ENCODE data around the gene GPS2.

Gene GPS2

DNA sequence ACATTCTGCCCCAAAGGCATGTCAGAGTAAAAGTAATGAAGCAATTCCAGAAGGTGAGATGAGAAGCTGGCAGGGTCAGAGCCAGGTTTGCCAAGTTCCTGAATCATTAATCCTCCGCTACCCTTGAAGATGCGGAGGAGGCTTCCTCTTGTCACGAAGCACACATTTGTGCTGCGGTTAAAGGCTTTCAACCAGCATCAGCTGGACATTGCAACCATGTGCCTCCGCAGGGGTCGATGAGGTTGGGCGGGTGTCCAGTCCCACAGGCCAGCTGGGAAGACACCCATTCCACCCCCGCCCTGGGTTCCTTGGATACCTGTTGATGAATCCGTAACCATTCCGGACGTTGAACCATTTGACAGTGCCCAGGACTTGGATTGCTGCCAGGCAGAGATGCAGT is 22.0 kb downstream of the GPS2 start:
- no peak for DNase-seq (ENCODE audit: low read depth)

DNA sequence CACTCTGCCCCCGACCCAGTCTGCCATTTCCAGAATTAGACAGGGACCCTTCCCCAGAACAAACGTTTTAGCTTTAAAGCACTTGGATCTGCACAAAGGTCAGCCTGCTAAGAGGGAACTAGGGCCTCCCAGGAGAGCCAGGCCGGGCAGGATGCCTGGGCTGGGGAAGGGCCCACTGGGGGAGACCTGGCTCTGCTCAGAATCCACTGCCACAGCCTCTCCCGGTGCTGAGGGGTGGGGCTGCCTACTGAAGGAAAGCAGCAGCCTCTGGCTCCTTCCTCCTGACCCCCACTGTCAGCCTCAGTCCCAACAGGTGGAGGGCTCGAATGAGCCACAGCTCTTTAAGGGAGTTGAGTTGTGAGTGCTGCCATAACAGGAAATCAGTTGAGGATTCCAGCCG is 22.4 kb downstream of the GPS2 start:
- DNase-seq (ENCODE audit: low read depth) = no peak

DNA sequence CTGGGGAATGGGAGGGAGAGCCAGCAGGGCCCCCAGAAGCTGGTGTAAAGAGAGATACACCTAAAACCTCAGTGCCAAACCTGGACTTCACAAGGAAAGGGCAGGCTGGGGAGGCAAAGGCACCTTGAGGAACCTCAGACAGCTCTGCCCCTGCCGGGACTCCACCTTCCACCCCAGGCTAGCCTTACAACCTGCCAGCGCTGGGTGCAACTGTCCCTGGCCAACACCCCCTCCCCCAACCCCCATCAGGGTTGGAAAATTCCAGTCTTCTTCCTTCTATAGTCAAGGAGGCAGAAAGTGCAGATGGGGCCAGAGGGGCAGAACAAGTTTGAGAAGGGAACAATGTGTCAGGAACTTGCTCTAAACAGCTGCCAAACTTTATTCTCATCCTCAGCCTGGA is 23.0 kb downstream of the GPS2 start:
- DNase-seq (ENCODE audit: low read depth) = no peak

DNA sequence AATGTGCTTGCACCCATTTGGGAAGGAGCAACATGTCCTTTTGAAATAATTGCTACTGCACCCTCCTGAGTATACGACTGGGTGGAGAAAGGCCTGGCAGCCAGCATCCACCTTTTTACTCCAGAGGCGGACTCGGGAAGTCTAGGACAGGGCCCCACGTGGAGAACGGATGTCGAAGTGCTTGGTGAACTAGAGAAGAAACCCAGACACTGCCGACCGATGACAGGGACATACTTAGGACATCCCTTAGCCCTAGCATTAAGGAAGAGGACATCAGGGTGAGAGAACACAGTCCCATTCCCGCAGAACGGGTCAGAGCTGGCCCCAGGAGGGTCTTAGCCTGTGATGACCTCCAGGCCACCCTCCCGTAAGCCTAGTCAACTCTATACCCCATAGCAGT is 24.5 kb downstream of the GPS2 start:
- DNase-seq (ENCODE audit: low read depth) = no peak

DNA sequence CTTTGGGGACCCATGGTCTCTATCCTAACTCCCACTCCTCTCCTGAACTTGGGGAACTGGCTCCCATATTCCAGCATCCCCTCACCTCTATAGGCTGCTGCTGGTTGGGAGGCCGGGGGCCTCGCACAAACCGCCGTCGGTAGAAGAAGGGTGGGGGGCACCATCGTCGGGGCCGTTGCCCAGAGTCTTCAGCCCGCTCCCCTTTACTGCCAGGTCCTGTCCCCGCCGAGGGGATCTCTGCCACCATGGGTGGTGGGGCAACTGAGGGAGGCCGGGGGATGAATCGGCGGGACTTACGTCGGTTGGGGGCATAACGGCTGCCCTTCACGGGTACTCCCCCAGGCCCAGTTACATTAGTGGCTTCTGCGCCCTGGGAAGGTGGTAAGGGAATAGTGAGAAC is 25.0 kb downstream of the GPS2 start:
- no peak for DNase-seq (ENCODE audit: low read depth)

DNA sequence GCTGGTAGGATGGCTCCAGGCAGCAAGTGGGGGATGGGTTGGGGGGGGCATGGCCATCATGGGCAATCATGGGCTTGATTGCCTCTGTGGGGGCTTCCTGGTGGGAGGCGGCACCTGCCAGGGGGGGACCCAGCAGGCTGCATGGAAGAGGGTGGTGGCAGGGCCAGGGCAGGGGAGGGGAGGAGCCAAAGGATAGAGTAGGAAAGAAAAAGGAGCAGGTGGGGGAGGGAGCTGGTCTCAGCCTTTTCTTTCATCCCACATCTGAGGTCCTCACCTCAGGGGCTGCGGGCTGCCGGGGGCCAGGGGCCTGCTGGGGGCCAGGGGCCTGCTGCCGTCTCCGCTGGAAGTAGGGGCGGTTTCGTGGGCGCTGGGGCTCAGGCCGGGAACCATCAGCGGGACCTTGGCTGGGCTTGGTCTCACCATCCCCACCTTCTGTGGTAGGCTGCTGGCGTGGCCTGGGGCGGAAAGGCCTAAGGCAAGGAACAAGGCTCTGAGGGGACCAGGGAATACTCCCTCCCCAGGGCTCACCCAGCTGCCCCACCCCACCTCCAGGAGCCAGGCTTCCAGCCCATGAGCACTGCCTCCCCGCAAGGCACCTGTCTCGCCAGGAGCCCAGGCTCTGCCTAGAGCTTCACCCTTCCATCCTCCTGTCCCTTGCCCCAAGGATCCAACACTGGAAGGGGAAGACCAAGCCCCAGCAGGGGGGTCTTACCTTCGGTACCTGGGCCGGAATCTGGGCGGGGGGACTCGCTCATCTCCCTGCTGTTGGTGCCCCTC is 25.7 kb downstream of the GPS2 start:
- no peak for DNase-seq (ENCODE audit: low read depth)

DNA sequence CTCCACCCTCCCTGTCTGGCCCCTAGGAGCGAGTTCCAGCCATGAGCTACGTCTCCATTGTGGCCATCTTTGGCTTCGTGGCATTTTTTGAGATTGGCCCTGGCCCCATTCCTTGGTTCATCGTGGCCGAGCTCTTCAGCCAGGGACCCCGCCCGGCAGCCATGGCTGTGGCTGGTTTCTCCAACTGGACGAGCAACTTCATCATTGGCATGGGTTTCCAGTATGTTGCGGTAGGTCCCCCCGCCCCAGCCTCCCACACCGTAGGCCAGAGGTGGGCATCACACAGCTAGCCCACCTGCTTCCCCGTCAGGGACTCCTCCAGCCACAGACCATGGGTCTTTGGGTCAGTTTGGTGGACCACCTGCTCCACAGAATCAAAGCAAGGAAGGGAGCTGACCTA is 29.5 kb downstream of the GPS2 start:
- no peak for DNase-seq (ENCODE audit: low read depth)

DNA sequence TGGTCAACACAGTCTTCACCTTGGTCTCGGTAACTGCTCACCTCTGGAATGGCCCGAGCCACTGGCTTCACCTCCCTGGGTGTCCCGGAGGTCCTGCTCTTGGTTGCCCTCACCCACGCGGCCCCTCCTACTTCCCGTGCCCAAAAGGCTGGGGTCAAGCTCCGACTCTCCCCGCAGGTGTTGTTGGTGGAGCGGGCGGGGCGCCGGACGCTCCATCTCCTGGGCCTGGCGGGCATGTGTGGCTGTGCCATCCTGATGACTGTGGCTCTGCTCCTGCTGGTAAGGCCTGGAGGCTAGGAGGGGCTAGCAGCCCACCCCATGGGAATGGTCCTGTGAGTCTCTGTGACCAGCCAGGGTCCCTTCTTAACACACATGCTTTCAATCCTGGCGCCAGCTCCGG is 30.2 kb downstream of the GPS2 start:
- no peak for DNase-seq (ENCODE audit: low read depth)

DNA sequence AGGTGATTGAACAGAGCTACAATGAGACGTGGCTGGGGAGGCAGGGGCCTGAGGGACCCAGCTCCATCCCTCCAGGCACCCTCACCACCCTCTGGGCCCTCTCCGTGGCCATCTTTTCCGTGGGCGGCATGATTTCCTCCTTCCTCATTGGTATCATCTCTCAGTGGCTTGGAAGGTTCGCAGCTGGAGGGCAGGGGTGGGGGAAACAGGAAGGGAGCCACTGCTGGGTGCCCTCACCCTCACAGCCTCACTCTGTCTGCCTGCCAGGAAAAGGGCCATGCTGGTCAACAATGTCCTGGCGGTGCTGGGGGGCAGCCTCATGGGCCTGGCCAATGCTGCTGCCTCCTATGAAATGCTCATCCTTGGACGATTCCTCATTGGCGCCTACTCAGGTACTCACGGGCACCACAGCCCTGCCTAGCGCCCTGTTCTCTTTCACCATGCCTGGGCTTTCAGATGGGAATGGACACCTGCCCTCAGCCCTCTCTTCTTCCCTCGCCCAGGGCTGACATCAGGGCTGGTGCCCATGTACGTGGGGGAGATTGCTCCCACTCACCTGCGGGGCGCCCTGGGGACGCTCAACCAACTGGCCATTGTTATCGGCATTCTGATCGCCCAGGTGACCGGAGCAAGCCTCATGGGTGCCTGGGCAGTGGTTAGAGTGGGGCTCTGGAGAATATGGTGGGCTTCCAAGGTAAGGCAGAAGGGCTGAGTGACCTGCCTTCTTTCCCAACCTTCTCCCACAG is 31.5 kb downstream of the GPS2 start:
- DNase-seq (ENCODE audit: low read depth) = no peak

DNA sequence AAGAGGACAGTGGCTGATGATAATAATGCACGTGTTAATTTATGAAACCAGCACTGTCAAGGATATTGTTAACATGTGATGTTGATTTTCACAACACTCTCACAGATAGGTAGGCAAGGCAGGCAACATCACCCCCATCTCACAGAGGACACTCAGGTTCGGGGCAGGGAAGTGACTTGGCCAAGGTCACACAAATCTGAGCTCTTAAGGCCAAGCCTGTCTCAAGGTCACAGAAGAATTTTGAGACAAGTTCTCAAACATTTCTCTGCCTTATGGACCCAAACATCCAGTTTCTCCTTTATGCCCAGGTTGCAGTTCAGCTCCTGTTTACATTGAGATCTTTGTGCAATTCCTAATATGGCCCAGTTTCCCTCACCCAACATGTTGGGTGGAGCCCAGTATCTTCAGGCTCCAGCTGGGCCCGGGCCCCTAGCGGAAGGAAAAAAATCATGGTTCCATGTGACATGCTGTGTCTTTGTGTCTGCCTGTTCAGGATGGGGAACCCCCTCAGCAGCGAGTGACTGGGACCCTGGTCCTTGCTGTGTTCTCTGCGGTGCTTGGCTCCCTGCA is 32.3 kb downstream of the GPS2 start:
- no peak for DNase-seq (ENCODE audit: low read depth)

DNA sequence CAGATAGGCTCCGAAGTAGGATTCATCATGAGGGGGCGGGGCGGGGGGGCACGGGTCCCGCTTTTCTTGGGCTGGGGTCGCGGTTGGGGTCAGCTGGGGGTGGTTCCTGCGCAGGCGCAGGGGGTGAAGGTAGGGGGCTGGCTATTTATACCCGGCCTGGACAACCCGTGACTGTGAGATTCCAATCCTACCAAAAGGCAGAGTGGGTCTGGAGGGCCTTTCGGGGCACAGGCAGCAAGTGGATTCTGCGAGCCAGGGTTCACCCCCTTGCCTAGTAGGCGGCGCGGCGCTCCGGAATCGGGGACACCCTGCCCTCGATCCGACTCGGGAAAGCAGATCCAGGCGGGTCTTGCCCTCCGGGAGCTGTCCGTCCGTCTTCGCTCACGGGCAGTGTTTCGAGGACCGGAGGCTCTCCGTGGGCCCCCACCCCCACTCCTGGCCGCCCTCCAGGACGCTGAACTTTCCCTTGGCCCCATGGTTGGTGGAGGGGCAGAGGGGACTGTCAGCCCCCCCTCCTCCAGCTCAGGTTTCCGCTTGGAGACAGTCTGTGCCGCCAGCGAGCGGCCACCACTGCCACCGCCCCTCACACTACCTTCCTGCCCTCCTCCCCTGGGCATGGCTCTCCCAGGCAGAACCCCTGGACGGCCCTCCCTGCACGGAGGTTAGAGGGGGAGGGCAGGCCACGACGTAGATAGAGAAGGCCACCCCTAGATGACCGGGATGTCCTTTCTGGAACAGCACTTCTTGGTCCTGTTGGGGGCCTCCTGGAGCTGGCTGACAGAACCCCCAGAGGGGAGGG is 33.0 kb downstream of the GPS2 start:
- DNase-seq (ENCODE audit: low read depth) = no peak

DNA sequence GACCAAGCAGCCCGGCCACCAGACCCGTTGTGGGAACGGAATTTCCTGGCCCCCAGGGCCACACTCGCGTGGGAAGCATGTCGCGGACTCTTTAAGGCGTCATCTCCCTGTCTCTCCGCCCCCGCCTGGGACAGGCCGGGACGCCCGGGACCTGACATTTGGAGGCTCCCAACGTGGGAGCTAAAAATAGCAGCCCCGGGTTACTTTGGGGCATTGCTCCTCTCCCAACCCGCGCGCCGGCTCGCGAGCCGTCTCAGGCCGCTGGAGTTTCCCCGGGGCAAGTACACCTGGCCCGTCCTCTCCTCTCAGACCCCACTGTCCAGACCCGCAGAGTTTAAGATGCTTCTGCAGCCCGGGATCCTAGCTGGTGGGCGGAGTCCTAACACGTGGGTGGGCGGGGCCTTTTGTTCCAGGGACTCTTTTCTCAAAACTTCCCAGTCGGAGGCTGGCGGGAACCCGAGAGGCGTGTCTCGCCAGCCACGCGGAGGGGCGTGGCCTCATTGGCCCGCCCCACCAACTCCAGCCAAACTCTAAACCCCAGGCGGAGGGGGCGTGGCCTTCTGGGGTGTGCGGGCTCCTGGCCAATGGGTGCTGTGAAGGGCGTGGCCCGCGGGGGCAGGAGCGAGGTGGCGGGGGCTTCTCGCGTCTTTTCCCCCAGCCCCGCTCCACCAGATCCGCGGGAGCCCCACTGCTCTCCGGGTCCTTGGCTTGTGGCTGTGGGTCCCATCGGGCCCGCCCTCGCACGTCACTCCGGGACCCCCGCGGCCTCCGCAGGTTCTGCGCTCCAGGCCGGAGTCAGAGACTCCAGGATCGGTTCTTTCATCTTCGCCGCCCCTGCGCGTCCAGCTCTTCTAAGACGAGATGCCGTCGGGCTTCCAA is 33.8 kb downstream of the GPS2 start, which contains the start of gene SLC2A4:
SLC2A4 (plus strand) TSS at position 645 of the 879 bp plus-strand sequence; CDS start at position 862, 217 bp downstream.
- peak; percentile 78 for DNase-seq (ENCODE audit: low read depth)

DNA sequence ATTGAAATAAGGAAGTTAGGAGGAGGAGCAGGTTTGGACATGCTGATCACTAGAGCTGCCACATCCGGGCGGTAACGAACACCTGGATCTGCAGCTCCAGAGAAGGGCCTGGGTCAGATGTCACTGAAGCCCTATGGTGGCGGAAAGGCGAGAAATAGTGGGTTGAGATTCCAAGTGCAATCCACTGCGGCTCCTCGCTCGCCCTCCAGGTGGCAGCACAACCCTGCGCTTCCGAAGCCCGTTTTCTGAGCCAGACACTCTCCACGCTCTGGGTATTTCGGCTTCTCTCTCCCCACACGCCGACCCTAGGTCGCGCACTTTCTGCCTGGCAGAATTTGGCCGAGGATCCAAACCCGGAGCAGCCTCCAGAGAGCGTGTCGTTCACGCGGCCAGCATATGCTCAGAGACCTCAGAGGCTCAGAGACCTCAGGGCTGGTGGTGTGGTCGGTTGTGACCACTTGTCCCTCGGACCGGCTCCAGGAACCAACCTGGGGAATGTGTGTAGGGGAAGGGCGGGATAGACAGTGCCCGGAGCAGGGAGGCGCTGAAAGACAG is 34.6 kb downstream of the GPS2 start:
- peak; percentile 55 for DNase-seq (ENCODE audit: low read depth)

DNA sequence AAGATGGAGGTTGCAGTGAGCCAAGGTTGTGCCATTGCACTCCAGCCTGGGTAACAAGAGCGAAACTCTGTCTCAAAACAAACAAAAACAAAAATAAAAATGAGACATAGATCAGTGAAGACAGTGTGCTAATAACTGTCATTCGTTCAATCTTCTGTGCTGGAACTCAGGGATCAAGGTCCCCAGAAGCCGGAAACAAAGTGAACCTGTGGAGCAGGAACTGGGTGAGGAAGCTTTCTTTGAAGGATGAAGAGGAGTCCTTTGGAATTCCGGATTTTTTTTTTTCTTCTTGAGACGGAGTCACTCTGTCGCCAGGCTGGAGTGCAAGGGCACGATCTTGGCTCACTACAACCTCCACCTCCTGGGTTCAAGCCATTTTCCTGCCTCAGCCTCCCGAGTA is 35.7 kb downstream of the GPS2 start:
- DNase-seq (ENCODE audit: low read depth) = no peak

DNA sequence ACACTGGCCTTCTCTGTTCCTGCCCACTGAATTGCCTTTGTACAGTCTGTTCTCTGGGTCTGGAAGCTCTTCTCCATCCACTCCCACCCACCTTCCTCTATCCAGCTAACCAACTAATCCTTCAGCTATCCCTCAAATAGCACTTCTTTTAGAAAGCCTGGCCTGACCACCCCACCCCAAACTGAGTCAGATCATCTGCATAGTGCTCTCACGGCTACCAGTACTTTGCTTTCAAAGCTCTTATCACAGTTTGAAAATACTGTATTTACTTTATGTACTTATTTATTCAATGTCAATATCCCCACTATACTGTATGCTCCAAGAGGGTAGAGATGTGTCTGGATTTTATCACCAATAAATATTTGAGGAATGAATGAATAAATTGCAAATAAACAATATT is 48.4 kb downstream of the GPS2 start:
- DNase-seq (ENCODE audit: low read depth) = no peak

DNA sequence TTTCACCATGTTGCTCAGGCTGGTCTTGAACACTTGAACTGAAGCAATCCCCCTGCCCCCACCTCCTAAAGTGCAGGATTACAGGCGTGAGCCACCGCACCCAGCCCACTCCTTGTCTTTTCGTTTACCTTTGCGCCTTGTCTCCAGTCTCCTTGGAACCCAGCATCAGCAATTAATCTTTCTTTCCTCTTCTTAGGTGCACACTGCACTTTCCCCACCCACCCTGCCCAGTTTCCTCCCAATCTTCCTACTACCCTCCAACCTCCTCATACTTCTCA is 51.4 kb downstream of the GPS2 start:
- no peak for DNase-seq (ENCODE audit: low read depth)

DNA sequence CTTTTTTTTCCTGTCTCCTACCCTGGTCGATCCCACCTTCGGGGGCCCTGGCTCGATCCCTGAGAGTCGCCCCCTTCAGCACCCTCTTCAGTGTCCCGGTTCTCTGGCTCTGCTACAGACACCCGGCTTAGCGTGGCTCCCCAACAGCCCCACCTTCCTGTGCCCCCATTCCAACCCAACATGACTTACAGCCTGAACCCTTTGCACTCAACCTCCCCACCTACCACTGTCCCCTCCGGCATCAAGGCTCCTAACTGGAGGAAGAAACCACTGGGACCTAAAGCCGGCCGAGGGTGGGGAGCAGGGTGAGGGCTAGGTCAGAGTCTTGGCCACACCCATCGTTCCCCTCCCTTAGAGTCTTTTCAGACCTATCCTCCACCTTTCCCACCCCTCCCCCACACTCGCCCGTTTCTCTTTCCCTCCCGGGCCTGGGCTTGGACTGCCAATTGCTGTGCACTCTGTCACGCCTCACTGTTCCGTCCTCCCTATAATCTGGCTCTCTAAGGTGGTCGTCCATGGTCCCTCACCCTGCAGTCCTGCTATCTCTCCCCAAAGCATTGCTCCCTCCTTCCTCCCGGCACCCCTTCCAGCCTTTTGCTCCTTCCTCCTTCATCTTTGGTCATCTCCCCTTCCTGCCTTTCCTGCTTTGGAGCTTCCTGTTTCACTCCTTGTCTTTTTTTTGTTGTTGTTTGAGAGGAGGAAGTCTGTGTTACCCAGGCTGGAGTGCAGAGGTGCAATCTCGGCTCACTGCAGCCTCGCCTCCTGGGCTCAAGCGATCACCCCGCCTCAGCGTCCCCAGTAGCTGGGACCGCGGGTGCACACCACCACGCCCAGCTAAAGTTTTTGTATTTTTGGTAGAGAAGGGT is 52.0 kb downstream of the GPS2 start:
- DNase-seq (ENCODE audit: low read depth) = no peak
